HepG2 (cell line): ENCODE data around the gene CHSY3. TPM values are rescaled to one million over a fixed set of nuclear protein-coding genes. Genes with fewer than 3 reads are reported as not detected.

ENCODE experiments used
- HNF4A ChIP-seq: sonication (generic); formaldehyde crosslinking; IDR thresholded peaks from 2 replicates; pipeline ENCODE4 v1.4.0; 2020; ENCODE audit warnings: missing genetic modification reagents
- KAT2B ChIP-seq: fragments of 150-350 bp; IDR thresholded peaks from 2 replicates; pipeline ENCODE4 v1.6.1; 2014; ENCODE audit warnings: low read depth, low read length, borderline replicate concordance
- RERE ChIP-seq: IDR thresholded peaks from 2 replicates; pipeline ENCODE4 v1.6.1; 2016; ENCODE audit warnings: low read depth, missing genetic modification reagents, missing compliant biosample characterization
- U2AF2 ChIP-seq: fragments of 200-400 bp; formaldehyde crosslinking; IDR thresholded peaks from 2 replicates; pipeline ENCODE4 v1.6.1; 2017; ENCODE audit warnings: low read depth, mild to moderate bottlenecking, low read length
- ZNF713 ChIP-seq: sonication (generic); formaldehyde crosslinking; IDR thresholded peaks from 2 replicates; pipeline ENCODE4 v1.4.0; 2020; ENCODE audit warnings: mild to moderate bottlenecking, missing genetic modification reagents
- polyA plus RNA-seq, 8 experiments: library from polyadenylated mRNA; depleted of rRNA in 3 of 8; stranded (reverse) in 7 of 8; unstranded in 1 of 8; fragments of >200 nt; fragmentation: Illumina TruSeq in 4 of 8; extraction: Trizol in 4 of 8; gene quantifications; 2 replicates each; pipeline versions ENCODE4 v1.2.1 to v1.2.3, GENCODE V29; 2011 to 2016; ENCODE audit warnings: low read depth in 4 of 8, missing spikeins in 1 of 8, mixed read lengths in 1 of 8; ENCODE audit not compliant: insufficient read depth in 1 of 8
- total RNA-seq, 5 experiments: library from RNA; depleted of rRNA; stranded (reverse); fragments of >200 nt; fragmentation: Illumina TruSeq; extraction: Trizol; gene quantifications; 2 replicates each; pipeline ENCODE4 v1.2.3, GENCODE V29; 2016; ENCODE audit warnings: low read depth in 1 of 5
- TF ChIP-seq, protein P1 (sequence below): sonication (generic); formaldehyde crosslinking; IDR thresholded peaks from 2 replicates; pipeline ENCODE4 v1.4.0; 2020; ENCODE audit warnings: missing genetic modification reagents

CHSY3 gene
- total and polyA plus RNA-seq, 2 of the 13 experiments (the other 11 are each of a cell fraction or from before 2014, with no cell fraction given): 0.26 to 4.1 TPM

GRCh38 chr5:129912601-129913255, 8.5 kb downstream of the CHSY3 start (continued):
- TF ChIP-seq RERE (CRISPR knock-in tag) (no peak), HNF4A (CRISPR knock-in tag) (no peak), ZNF713 (no peak), KAT2B (no peak), U2AF2 (no peak)
- TF ChIP-seq, protein P1, sequence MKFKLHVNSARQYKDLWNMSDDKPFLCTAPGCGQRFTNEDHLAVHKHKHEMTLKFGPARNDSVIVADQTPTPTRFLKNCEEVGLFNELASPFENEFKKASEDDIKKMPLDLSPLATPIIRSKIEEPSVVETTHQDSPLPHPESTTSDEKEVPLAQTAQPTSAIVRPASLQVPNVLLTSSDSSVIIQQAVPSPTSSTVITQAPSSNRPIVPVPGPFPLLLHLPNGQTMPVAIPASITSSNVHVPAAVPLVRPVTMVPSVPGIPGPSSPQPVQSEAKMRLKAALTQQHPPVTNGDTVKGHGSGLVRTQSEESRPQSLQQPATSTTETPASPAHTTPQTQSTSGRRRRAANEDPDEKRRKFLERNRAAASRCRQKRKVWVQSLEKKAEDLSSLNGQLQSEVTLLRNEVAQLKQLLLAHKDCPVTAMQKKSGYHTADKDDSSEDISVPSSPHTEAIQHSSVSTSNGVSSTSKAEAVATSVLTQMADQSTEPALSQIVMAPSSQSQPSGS: no peak
